Measurements from ENCODE around the gene DIAPH1.

Gene DIAPH1

GRCh38 chr5:141529873-141530272 is 88.9 kb downstream of the DIAPH1 start:
- Histone ChIP-seq H3K4me2 (ENCODE audit: low read length) (no peak overlapping the region), H3K27ac (ENCODE audit: low read length) (no peak overlapping the region), H3K79me2 (ENCODE audit: low read length) (no peaks in the 10 kb centered on the region), H3K36me3 (replicated peaks; ENCODE audit: low read depth, low read length) (peaks cover 6% of the 10 kb centered on the region), H3K9me3 (ENCODE audit: insufficient read depth, low read length) (no peaks in the 10 kb centered on the region), H2AFZ (ENCODE audit: low read depth, low read length) (no peak overlapping the region), H3K27me3 (ENCODE audit: low read depth, low read length) (no peaks in the 10 kb centered on the region), H3K4me3 (ENCODE audit: low read length) (no peak overlapping the region), H3K9ac (ENCODE audit: low read length) (no peak overlapping the region), H4K20me1 (ENCODE audit: insufficient read depth, low read length) (no peaks in the 10 kb centered on the region), H3K4me1 (ENCODE audit: low read length) (no peaks in the 10 kb centered on the region)
- no peak for TF ChIP-seq CTCF (IDR thresholded peaks at IDR 0.05; ENCODE audit: low read depth, low read length)

- H3K4me2 ChIP-seq (ENCODE audit: low read length), result no peak overlapping the region
- no peak for TF ChIP-seq CTCF (IDR thresholded peaks at IDR 0.05; ENCODE audit: low read depth, low read length)
- TF ChIP-seq EZH2phosphoT487 (IDR thresholded peaks at IDR 0.05; ENCODE audit: low read depth), result no peak
- H4K20me1 ChIP-seq (ENCODE audit: insufficient read depth, low read length), result no peaks in the 10 kb centered on the region
- H3K9me3 ChIP-seq (ENCODE audit: insufficient read depth, low read length), result no peaks in the 10 kb centered on the region
- no peak overlapping the region for H3K27ac ChIP-seq (ENCODE audit: low read length)
- no peaks in the 10 kb centered on the region for H3K4me1 ChIP-seq (ENCODE audit: low read length)
- H3K4me3 ChIP-seq (ENCODE audit: low read length), result no peak overlapping the region
- peaks cover 7% of the 10 kb centered on the region for H3K36me3 ChIP-seq (replicated peaks; ENCODE audit: low read depth, low read length)
- no peak overlapping the region for H3K9ac ChIP-seq (ENCODE audit: low read length)
- no peaks in the 10 kb centered on the region for H3K79me2 ChIP-seq (ENCODE audit: low read length)
- H2AFZ ChIP-seq (ENCODE audit: low read depth, low read length), result no peak overlapping the region
- no peaks in the 10 kb centered on the region for H3K27me3 ChIP-seq (ENCODE audit: low read depth, low read length)
These were observed 89.8 kb downstream of the DIAPH1 start for GRCh38 chr5:141529002-141529401.

GRCh38 chr5:141528291-141528984 is 90.4 kb downstream of the DIAPH1 start:
- peaks cover 11% of the 10 kb centered on the region for H3K36me3 ChIP-seq (replicated peaks; ENCODE audit: low read depth, low read length)
- H3K27ac ChIP-seq (ENCODE audit: low read length), result no peak overlapping the region
- H3K79me2 ChIP-seq (ENCODE audit: low read length), result no peaks in the 10 kb centered on the region

GRCh38 chr5:141527426-141527825 is 91.4 kb downstream of the DIAPH1 start:
- no peak overlapping the region for H3K4me2 ChIP-seq (ENCODE audit: low read length)
- no peak overlapping the region for H3K27ac ChIP-seq (ENCODE audit: low read length)
- no peak overlapping the region for H3K9ac ChIP-seq (ENCODE audit: low read length)
- no peak overlapping the region for H2AFZ ChIP-seq (ENCODE audit: low read depth, low read length)
- H3K4me3 ChIP-seq (ENCODE audit: low read length), result no peak overlapping the region
- TF ChIP-seq CTCF (IDR thresholded peaks at IDR 0.05; ENCODE audit: low read depth, low read length) (no peak), EZH2phosphoT487 (IDR thresholded peaks at IDR 0.05; ENCODE audit: low read depth) (no peak)
- H3K27me3 ChIP-seq (ENCODE audit: low read depth, low read length), result no peaks in the 10 kb centered on the region
- no peaks in the 10 kb centered on the region for H3K9me3 ChIP-seq (ENCODE audit: insufficient read depth, low read length)
- H3K4me1 ChIP-seq (ENCODE audit: low read length), result no peaks in the 10 kb centered on the region
- H3K79me2 ChIP-seq (ENCODE audit: low read length), result no peaks in the 10 kb centered on the region
- no peaks in the 10 kb centered on the region for H4K20me1 ChIP-seq (ENCODE audit: insufficient read depth, low read length)
- H3K36me3 ChIP-seq (replicated peaks; ENCODE audit: low read depth, low read length), result peaks cover 11% of the 10 kb centered on the region

More at GRCh38 chr5:141528291-141528984, 90.4 kb downstream of the DIAPH1 start:
- Histone ChIP-seq H2AFZ (ENCODE audit: low read depth, low read length) (no peak overlapping the region), H4K20me1 (ENCODE audit: insufficient read depth, low read length) (no peaks in the 10 kb centered on the region), H3K4me2 (ENCODE audit: low read length) (no peak overlapping the region), H3K9me3 (ENCODE audit: insufficient read depth, low read length) (no peaks in the 10 kb centered on the region), H3K9ac (ENCODE audit: low read length) (no peak overlapping the region), H3K4me1 (ENCODE audit: low read length) (no peaks in the 10 kb centered on the region), H3K27me3 (ENCODE audit: low read depth, low read length) (no peaks in the 10 kb centered on the region), H3K4me3 (ENCODE audit: low read length) (no peak overlapping the region)
- TF ChIP-seq CTCF (IDR thresholded peaks at IDR 0.05; ENCODE audit: low read depth, low read length), result no peak
- TF ChIP-seq EZH2phosphoT487 (IDR thresholded peaks at IDR 0.05; ENCODE audit: low read depth), result no peak

Data from OCI-LY3 (cell line).